ENCODE results near the gene PEMT.

GRCh38 chr17:17568772-17569195 lies 22.7 kb downstream of the PEMT start:
- TF ChIP-seq, protein P1, sequence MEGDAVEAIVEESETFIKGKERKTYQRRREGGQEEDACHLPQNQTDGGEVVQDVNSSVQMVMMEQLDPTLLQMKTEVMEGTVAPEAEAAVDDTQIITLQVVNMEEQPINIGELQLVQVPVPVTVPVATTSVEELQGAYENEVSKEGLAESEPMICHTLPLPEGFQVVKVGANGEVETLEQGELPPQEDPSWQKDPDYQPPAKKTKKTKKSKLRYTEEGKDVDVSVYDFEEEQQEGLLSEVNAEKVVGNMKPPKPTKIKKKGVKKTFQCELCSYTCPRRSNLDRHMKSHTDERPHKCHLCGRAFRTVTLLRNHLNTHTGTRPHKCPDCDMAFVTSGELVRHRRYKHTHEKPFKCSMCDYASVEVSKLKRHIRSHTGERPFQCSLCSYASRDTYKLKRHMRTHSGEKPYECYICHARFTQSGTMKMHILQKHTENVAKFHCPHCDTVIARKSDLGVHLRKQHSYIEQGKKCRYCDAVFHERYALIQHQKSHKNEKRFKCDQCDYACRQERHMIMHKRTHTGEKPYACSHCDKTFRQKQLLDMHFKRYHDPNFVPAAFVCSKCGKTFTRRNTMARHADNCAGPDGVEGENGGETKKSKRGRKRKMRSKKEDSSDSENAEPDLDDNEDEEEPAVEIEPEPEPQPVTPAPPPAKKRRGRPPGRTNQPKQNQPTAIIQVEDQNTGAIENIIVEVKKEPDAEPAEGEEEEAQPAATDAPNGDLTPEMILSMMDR (IDR thresholded peaks at IDR 0.05): peak; percentile 84
- TF ChIP-seq CEBPB (IDR thresholded peaks at IDR 0.05): no peak
- TF ChIP-seq JUN (IDR thresholded peaks at IDR 0.05): no peak
- TF ChIP-seq, protein P2, sequence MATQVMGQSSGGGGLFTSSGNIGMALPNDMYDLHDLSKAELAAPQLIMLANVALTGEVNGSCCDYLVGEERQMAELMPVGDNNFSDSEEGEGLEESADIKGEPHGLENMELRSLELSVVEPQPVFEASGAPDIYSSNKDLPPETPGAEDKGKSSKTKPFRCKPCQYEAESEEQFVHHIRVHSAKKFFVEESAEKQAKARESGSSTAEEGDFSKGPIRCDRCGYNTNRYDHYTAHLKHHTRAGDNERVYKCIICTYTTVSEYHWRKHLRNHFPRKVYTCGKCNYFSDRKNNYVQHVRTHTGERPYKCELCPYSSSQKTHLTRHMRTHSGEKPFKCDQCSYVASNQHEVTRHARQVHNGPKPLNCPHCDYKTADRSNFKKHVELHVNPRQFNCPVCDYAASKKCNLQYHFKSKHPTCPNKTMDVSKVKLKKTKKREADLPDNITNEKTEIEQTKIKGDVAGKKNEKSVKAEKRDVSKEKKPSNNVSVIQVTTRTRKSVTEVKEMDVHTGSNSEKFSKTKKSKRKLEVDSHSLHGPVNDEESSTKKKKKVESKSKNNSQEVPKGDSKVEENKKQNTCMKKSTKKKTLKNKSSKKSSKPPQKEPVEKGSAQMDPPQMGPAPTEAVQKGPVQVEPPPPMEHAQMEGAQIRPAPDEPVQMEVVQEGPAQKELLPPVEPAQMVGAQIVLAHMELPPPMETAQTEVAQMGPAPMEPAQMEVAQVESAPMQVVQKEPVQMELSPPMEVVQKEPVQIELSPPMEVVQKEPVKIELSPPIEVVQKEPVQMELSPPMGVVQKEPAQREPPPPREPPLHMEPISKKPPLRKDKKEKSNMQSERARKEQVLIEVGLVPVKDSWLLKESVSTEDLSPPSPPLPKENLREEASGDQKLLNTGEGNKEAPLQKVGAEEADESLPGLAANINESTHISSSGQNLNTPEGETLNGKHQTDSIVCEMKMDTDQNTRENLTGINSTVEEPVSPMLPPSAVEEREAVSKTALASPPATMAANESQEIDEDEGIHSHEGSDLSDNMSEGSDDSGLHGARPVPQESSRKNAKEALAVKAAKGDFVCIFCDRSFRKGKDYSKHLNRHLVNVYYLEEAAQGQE (IDR thresholded peaks at IDR 0.05): no peak
- TF ChIP-seq, protein P3, sequence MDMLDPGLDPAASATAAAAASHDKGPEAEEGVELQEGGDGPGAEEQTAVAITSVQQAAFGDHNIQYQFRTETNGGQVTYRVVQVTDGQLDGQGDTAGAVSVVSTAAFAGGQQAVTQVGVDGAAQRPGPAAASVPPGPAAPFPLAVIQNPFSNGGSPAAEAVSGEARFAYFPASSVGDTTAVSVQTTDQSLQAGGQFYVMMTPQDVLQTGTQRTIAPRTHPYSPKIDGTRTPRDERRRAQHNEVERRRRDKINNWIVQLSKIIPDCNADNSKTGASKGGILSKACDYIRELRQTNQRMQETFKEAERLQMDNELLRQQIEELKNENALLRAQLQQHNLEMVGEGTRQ (IDR thresholded peaks at IDR 0.05): no peak
- TF ChIP-seq EHF (CRISPR knock-in tag; IDR thresholded peaks at IDR 0.05): no peak
- TF ChIP-seq, protein P4, sequence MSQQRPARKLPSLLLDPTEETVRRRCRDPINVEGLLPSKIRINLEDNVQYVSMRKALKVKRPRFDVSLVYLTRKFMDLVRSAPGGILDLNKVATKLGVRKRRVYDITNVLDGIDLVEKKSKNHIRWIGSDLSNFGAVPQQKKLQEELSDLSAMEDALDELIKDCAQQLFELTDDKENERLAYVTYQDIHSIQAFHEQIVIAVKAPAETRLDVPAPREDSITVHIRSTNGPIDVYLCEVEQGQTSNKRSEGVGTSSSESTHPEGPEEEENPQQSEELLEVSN (IDR thresholded peaks at IDR 0.05; ENCODE audit: borderline replicate concordance, low read depth): no peak
